ENCODE results near the gene A2M. TPM values are rescaled to one million over a fixed set of nuclear protein-coding genes. Genes with fewer than 3 reads are reported as not detected.

Gene A2M
- total and polyA plus RNA-seq, 10 of the 15 experiments (the other 5 are each of a cell fraction or from before 2014, with no cell fraction given), result 0.03 to 3.5 (median 0.20) TPM; not detected in 5

DNA sequence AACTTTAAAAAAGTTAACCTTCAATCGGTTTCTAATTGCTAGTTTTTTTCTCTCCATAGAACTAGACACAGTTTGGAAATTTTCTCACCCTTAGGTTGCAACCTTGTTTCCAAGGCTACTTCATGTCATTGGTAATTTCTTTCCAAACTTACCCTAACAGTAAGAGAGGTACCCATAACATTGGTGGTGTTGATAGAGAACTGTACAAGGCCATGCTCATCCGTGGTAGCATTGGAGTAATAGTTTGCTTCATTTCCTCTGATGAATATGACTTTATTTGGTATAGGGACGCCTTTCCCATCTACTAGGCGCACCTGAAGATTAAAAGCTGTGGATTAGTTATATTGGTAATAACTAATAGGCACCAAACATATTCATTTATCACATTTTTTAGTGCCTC lies 11.6 kb downstream of the A2M start:
- H3K4me1 ChIP-seq (ENCODE audit: control insufficient read depth, insufficient read depth, low read length), result no peaks in the 10 kb centered on the region
- FAIRE-seq, result no peak
- WGBS (ENCODE audit: insufficient coverage, insufficient replicate concordance, low lambda C conversion rate, missing lambda C conversion rate), result 23% methylated on average over 4 of the region's 4 CpGs
- no peak for TF ChIP-seq BHLHE40 (IDR thresholded peaks at IDR 0.05; ENCODE audit: borderline replicate concordance in 1 of 2, low read depth in 2 of 2, low read length in 1 of 2)
- H3K36me3 ChIP-seq (ENCODE audit: control insufficient read depth in 2 of 2, insufficient read depth in 2 of 2, low read length in 1 of 2), result no peaks in the 10 kb centered on the region
- in situ Hi-C loops (cut with MboI) (no loop called here), intact Hi-C loops (cut with micrococcal nuclease; ENCODE audit: unreplicated experiment) (no loop called here)
- H3K4me3 ChIP-seq, result no peak overlapping the region
- DNase-seq (ENCODE audit: low read depth, low spot score), result no peak
- no peaks in the 10 kb centered on the region for H3K27me3 ChIP-seq (replicated peaks in 1 of 2; ENCODE audit: control insufficient read depth in 2 of 2, insufficient read depth in 2 of 2, low read length in 1 of 2)
- RAD21 ChIA-PET (ENCODE audit: unreplicated experiment), result no interaction called here
- BruUV-seq (replicated peaks), result no TSS peak
- H2AFZ ChIP-seq (ENCODE audit: control insufficient read depth, low read depth, low read length), result no peak overlapping the region
- H4K20me1 ChIP-seq (ENCODE audit: control insufficient read depth, insufficient read depth), result no peaks in the 10 kb centered on the region
- no peak overlapping the region for H3K4me2 ChIP-seq (ENCODE audit: control insufficient read depth, insufficient read depth)
- ATAC-seq, result no peak
- H3K79me2 ChIP-seq (ENCODE audit: control insufficient read depth, insufficient read depth, low read length), result no peaks in the 10 kb centered on the region
- POLR2A ChIA-PET, result no interaction called here
- H3K9me3 ChIP-seq (replicated peaks; ENCODE audit: control insufficient read depth, insufficient read depth, low read length), result no peaks in the 10 kb centered on the region
- H3K9ac ChIP-seq (ENCODE audit: control insufficient read depth, insufficient read depth, low read length), result no peak overlapping the region
- CTCF ChIA-PET, result no interaction called here
- SMC1A ChIA-PET (ENCODE audit: uncharacterized antibody, unreplicated experiment), result interaction anchor here (1.2 kb wide), 1 partner anchor 12 kb away, joined by 4 read pairs; the partner anchor contains the start of gene A2M
- H3K27ac ChIP-seq (ENCODE audit: control insufficient read depth, insufficient read depth), result no peak overlapping the region

DNA sequence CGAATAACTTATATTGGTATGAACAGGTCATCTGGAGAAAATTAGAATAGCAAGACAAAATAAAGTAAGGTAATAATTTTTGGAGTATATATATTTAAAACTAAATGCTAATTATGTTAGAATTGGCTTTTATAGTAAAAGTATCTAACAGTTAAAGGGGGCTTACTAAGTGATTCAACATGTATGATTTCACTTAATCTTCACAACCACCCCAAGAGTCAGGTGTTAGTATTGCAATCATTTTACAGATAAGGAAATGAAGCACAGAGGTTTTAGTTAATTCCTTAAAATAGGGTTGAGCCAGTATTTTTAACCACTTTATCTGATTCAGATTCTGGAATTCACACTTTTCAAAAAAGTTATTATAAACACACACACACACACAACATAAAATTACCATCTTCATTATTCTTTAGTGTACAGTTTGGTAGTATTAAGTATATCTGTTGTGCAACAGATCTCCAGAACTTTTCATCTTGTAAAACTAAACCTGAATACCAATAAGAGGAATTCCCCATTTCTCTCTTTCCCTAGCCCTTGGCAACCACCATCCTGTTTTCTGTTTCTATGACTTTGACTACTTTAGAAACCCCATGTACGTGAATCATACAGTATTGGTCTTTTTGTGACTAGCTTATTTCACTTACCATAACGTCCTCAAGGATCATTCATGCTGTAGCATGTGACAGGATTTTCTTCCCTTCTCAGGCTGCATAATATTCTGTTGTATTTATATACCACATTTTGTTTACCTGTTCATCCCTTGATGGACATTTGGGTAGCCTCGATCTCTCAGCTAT lies 12.5 kb downstream of the A2M start:
- POLR2A ChIA-PET, result no interaction called here
- no peak for DNase-seq (ENCODE audit: low read depth, low spot score)
- no peaks in the 10 kb centered on the region for H3K36me3 ChIP-seq (ENCODE audit: control insufficient read depth in 2 of 2, insufficient read depth in 2 of 2, low read length in 1 of 2)
- H3K27me3 ChIP-seq (replicated peaks in 1 of 2; ENCODE audit: control insufficient read depth in 2 of 2, insufficient read depth in 2 of 2, low read length in 1 of 2), result no peaks in the 10 kb centered on the region
- no peak overlapping the region for H3K4me3 ChIP-seq
- H3K79me2 ChIP-seq (ENCODE audit: control insufficient read depth, insufficient read depth, low read length), result no peaks in the 10 kb centered on the region
- SMC1A ChIA-PET (ENCODE audit: uncharacterized antibody, unreplicated experiment), result interaction anchor here (1.4 kb wide), 1 partner anchor 14 kb away, joined by 3 read pairs; no protein-coding TSS in a partner anchor
- in situ Hi-C loops (cut with MboI), result no loop called here
- no peak overlapping the region for H3K4me2 ChIP-seq (ENCODE audit: control insufficient read depth, insufficient read depth)
- no peaks in the 10 kb centered on the region for H3K4me1 ChIP-seq (ENCODE audit: control insufficient read depth, insufficient read depth, low read length)
- intact Hi-C loops (cut with micrococcal nuclease; ENCODE audit: unreplicated experiment), result no loop called here
- RAD21 ChIA-PET (ENCODE audit: unreplicated experiment), result no interaction called here
- H3K27ac ChIP-seq (ENCODE audit: control insufficient read depth, insufficient read depth), result no peak overlapping the region
- no peak overlapping the region for H2AFZ ChIP-seq (ENCODE audit: control insufficient read depth, low read depth, low read length)
- FAIRE-seq, result no peak
- no peaks in the 10 kb centered on the region for H4K20me1 ChIP-seq (ENCODE audit: control insufficient read depth, insufficient read depth)
- H3K9me3 ChIP-seq (replicated peaks; ENCODE audit: control insufficient read depth, insufficient read depth, low read length), result no peaks in the 10 kb centered on the region
- BruUV-seq (replicated peaks), result no TSS peak
- CTCF ChIA-PET, result no interaction called here
- no peak overlapping the region for H3K9ac ChIP-seq (ENCODE audit: control insufficient read depth, insufficient read depth, low read length)
- TF ChIP-seq SP1 (IDR thresholded peaks at IDR 0.05; ENCODE audit: low read depth, low read length) (no peak), SIN3A (IDR thresholded peaks at IDR 0.05; ENCODE audit: low read depth, low read length) (no peak), TBL1XR1 (IDR thresholded peaks at IDR 0.05; ENCODE audit: low read depth, low read length) (no peak), WRNIP1 (IDR thresholded peaks at IDR 0.05; ENCODE audit: borderline replicate concordance, low read depth, low read length) (no peak), HDAC2 (IDR thresholded peaks at IDR 0.05) (no peak), ZNF384 (IDR thresholded peaks at IDR 0.05; ENCODE audit: borderline replicate concordance, low read depth, low read length) (no peak), SMARCA5 (IDR thresholded peaks at IDR 0.05) (no peak), DPF2 (IDR thresholded peaks at IDR 0.05) (no peak), CBFB (IDR thresholded peaks at IDR 0.05; ENCODE audit: low read depth) (no peak), ZNF24 (IDR thresholded peaks at IDR 0.05) (no peak), ZSCAN29 (IDR thresholded peaks at IDR 0.05) (no peak)
- TF ChIP-seq, protein P1, sequence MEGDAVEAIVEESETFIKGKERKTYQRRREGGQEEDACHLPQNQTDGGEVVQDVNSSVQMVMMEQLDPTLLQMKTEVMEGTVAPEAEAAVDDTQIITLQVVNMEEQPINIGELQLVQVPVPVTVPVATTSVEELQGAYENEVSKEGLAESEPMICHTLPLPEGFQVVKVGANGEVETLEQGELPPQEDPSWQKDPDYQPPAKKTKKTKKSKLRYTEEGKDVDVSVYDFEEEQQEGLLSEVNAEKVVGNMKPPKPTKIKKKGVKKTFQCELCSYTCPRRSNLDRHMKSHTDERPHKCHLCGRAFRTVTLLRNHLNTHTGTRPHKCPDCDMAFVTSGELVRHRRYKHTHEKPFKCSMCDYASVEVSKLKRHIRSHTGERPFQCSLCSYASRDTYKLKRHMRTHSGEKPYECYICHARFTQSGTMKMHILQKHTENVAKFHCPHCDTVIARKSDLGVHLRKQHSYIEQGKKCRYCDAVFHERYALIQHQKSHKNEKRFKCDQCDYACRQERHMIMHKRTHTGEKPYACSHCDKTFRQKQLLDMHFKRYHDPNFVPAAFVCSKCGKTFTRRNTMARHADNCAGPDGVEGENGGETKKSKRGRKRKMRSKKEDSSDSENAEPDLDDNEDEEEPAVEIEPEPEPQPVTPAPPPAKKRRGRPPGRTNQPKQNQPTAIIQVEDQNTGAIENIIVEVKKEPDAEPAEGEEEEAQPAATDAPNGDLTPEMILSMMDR (IDR thresholded peaks at IDR 0.05 in 2 of 3, conservative IDR thresholded peaks at IDR 0.05 in 1 of 3; ENCODE audit: control insufficient read depth in 2 of 3, extremely low read depth in 1 of 3, insufficient read depth in 1 of 3, low read depth in 3 of 3, low read length in 3 of 3), result no peak
- TF ChIP-seq, protein P2, sequence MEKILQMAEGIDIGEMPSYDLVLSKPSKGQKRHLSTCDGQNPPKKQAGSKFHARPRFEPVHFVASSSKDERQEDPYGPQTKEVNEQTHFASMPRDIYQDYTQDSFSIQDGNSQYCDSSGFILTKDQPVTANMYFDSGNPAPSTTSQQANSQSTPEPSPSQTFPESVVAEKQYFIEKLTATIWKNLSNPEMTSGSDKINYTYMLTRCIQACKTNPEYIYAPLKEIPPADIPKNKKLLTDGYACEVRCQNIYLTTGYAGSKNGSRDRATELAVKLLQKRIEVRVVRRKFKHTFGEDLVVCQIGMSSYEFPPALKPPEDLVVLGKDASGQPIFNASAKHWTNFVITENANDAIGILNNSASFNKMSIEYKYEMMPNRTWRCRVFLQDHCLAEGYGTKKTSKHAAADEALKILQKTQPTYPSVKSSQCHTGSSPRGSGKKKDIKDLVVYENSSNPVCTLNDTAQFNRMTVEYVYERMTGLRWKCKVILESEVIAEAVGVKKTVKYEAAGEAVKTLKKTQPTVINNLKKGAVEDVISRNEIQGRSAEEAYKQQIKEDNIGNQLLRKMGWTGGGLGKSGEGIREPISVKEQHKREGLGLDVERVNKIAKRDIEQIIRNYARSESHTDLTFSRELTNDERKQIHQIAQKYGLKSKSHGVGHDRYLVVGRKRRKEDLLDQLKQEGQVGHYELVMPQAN (conservative IDR thresholded peaks at IDR 0.05), result no peak
- peak; percentile 46 for ATAC-seq
- WGBS (ENCODE audit: insufficient coverage, insufficient replicate concordance, low lambda C conversion rate, missing lambda C conversion rate), result 51% methylated on average over 4 of the region's 4 CpGs
